Measurements from ENCODE around the gene ZSWIM1. TPM values are rescaled to one million over a fixed set of nuclear protein-coding genes. Genes with fewer than 3 reads are reported as not detected.

ZSWIM1 gene
- total RNA-seq, 1 experiment from 2014 or later, result 17.4 TPM

DNA sequence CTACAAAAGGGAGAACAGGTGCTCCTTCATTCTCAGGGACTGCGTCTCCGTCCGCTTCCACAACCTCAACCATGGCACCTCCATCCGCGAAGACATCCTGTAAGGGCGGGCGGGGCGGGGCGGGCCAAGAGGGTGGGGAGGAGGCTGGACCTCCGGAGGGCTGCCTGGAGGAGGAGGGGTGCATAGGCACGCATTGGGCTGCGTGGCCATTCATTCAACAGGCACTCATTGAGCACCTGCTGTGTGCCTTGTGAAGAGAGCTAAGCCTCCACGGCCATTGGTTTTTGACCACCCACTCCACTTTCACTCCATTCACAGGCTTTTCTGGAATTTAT is 23.2 kb upstream of the ZSWIM1 start:
- H3K4me1 Mint-ChIP-seq, result peaks cover 56% of the 10 kb centered on the region
- peak overlapping the region; percentile 95 for H3K27ac Mint-ChIP-seq
- no peaks in the 10 kb centered on the region for H3K27me3 Mint-ChIP-seq (ENCODE audit: low read depth)
- H3K4me3 Mint-ChIP-seq, result peak overlapping the region; percentile 92
- ATAC-seq (peak; percentile 38), DNase-seq (ENCODE audit: low spot score) (peak; percentile 55)
- no peaks in the 10 kb centered on the region for H3K9me3 Mint-ChIP-seq
- ChIA-PET CTCF (interaction anchor here (0.6 to 2.5 kb wide), 7 partner anchors 13 to 154 kb away, joined by 3 to 12 read pairs (median 4); partner anchors contain the start of gene PCIF1), POLR2A (interaction anchor here (1.0 kb wide), 1 partner anchor 24 kb away, joined by 4 read pairs; no protein-coding TSS in a partner anchor)
- TF ChIP-seq GTF2I (CRISPR knock-in tag; conservative IDR thresholded peaks at IDR 0.05) (no peak), IRF1 (CRISPR knock-in tag; IDR thresholded peaks at IDR 0.05) (no peak), NR3C1 (CRISPR knock-in tag; conservative IDR thresholded peaks at IDR 0.05; ENCODE audit: low read depth) (no peak)
- H3K36me3 Mint-ChIP-seq, result 0 out of 2 replicates have a peak, but pooled peaks cover 4% of the 10 kb centered on the region

GRCh38 chr20:45859916-45860315 is 21.1 kb upstream of the ZSWIM1 start:
- ATAC-seq, result no peak

More at GRCh38 chr20:45859916-45860315, 21.1 kb upstream of the ZSWIM1 start:
- Mint-ChIP-seq H3K9me3 (no peaks in the 10 kb centered on the region), H3K27ac (no peak overlapping the region; the same call in 1 of the 2 replicates), H3K4me3 (no peak overlapping the region), H3K27me3 (ENCODE audit: low read depth) (no peaks in the 10 kb centered on the region), H3K4me1 (peaks cover 36% of the 10 kb centered on the region), H3K36me3 (no peaks in the 10 kb centered on the region)
- DNase-seq (ENCODE audit: low spot score), result no peak
- TF ChIP-seq FOXP1 (CRISPR knock-in tag; IDR thresholded peaks at IDR 0.05; ENCODE audit: borderline replicate concordance) (no peak), NFE2L1 (CRISPR knock-in tag; IDR thresholded peaks at IDR 0.05) (no peak), NFATC4 (CRISPR knock-in tag; IDR thresholded peaks at IDR 0.05) (no peak), SMAD3 (CRISPR knock-in tag; IDR thresholded peaks at IDR 0.05; ENCODE audit: borderline replicate concordance) (no peak), ETV6 (CRISPR knock-in tag; IDR thresholded peaks at IDR 0.05) (no peak), USF1 (CRISPR knock-in tag; IDR thresholded peaks at IDR 0.05) (no peak), PRRX2 (CRISPR knock-in tag; IDR thresholded peaks at IDR 0.05) (no peak), EMX1 (CRISPR knock-in tag; IDR thresholded peaks at IDR 0.05) (no peak), ZNF138 (CRISPR knock-in tag; conservative IDR thresholded peaks at IDR 0.05) (no peak), ZNF219 (CRISPR knock-in tag; IDR thresholded peaks at IDR 0.05; ENCODE audit: borderline replicate concordance) (no peak), RELA (CRISPR knock-in tag; IDR thresholded peaks at IDR 0.05; ENCODE audit: borderline replicate concordance) (no peak), TP53 (CRISPR knock-in tag; IDR thresholded peaks at IDR 0.05) (no peak), ZNF121 (CRISPR knock-in tag; IDR thresholded peaks at IDR 0.05) (no peak)
- TF ChIP-seq, protein P1, sequence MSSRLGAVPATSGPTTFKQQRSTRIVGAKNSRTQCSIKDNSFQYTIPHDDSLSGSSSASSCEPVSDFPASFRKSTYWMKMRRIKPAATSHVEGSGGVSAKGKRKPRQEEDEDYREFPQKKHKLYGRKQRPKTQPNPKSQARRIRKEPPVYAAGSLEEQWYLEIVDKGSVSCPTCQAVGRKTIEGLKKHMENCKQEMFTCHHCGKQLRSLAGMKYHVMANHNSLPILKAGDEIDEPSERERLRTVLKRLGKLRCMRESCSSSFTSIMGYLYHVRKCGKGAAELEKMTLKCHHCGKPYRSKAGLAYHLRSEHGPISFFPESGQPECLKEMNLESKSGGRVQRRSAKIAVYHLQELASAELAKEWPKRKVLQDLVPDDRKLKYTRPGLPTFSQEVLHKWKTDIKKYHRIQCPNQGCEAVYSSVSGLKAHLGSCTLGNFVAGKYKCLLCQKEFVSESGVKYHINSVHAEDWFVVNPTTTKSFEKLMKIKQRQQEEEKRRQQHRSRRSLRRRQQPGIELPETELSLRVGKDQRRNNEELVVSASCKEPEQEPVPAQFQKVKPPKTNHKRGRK (CRISPR knock-in tag; IDR thresholded peaks at IDR 0.05; ENCODE audit: borderline replicate concordance), result no peak
- TF ChIP-seq, protein P2, sequence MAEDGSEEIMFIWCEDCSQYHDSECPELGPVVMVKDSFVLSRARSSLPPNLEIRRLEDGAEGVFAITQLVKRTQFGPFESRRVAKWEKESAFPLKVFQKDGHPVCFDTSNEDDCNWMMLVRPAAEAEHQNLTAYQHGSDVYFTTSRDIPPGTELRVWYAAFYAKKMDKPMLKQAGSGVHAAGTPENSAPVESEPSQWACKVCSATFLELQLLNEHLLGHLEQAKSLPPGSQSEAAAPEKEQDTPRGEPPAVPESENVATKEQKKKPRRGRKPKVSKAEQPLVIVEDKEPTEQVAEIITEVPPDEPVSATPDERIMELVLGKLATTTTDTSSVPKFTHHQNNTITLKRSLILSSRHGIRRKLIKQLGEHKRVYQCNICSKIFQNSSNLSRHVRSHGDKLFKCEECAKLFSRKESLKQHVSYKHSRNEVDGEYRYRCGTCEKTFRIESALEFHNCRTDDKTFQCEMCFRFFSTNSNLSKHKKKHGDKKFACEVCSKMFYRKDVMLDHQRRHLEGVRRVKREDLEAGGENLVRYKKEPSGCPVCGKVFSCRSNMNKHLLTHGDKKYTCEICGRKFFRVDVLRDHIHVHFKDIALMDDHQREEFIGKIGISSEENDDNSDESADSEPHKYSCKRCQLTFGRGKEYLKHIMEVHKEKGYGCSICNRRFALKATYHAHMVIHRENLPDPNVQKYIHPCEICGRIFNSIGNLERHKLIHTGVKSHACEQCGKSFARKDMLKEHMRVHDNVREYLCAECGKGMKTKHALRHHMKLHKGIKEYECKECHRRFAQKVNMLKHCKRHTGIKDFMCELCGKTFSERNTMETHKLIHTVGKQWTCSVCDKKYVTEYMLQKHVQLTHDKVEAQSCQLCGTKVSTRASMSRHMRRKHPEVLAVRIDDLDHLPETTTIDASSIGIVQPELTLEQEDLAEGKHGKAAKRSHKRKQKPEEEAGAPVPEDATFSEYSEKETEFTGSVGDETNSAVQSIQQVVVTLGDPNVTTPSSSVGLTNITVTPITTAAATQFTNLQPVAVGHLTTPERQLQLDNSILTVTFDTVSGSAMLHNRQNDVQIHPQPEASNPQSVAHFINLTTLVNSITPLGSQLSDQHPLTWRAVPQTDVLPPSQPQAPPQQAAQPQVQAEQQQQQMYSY (CRISPR knock-in tag; IDR thresholded peaks at IDR 0.05), result no peak
- TF ChIP-seq, protein P3, sequence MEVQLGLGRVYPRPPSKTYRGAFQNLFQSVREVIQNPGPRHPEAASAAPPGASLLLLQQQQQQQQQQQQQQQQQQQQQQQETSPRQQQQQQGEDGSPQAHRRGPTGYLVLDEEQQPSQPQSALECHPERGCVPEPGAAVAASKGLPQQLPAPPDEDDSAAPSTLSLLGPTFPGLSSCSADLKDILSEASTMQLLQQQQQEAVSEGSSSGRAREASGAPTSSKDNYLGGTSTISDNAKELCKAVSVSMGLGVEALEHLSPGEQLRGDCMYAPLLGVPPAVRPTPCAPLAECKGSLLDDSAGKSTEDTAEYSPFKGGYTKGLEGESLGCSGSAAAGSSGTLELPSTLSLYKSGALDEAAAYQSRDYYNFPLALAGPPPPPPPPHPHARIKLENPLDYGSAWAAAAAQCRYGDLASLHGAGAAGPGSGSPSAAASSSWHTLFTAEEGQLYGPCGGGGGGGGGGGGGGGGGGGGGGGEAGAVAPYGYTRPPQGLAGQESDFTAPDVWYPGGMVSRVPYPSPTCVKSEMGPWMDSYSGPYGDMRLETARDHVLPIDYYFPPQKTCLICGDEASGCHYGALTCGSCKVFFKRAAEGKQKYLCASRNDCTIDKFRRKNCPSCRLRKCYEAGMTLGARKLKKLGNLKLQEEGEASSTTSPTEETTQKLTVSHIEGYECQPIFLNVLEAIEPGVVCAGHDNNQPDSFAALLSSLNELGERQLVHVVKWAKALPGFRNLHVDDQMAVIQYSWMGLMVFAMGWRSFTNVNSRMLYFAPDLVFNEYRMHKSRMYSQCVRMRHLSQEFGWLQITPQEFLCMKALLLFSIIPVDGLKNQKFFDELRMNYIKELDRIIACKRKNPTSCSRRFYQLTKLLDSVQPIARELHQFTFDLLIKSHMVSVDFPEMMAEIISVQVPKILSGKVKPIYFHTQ (CRISPR knock-in tag; IDR thresholded peaks at IDR 0.05), result no peak
- CTCF ChIA-PET, result interaction anchor here (0.7 kb wide), 2 partner anchors 47 to 88 kb away, joined by 4 read pairs; no protein-coding TSS in a partner anchor
- POLR2A ChIA-PET, result interaction anchor here (0.7 kb wide), 1 partner anchor 21 kb away, joined by 8 read pairs; no protein-coding TSS in a partner anchor

Measured in WTC11 (cell line).